BLaER1 treated with 17β-estradiol and CSF1 and Interleukin-3, amounts not matched to agents 10 nM and 100 nM (cell line): ENCODE results near the gene CR2.
A peak's percentile ranks its signal among the peaks of the same experiment; 100 is the strongest.
"Not testable (repeated sequence)": the region's sequence is repeated elsewhere in the genome, so short reads cannot be mapped to it uniquely, and the experiment has no call there.

Source experiments
- H3K27ac ChIP-seq, 11 experiments: shearing (Covaris generic); formaldehyde crosslinking; 2 replicates each; pipeline ENCODE4 v1.8.1; 2022
- H3K27me3 ChIP-seq, 11 experiments: shearing (Covaris generic); formaldehyde crosslinking; 2 replicates each; pipeline ENCODE4 v1.8.1; 2022
- H3K36me3 ChIP-seq, 11 experiments: shearing (Covaris generic); formaldehyde crosslinking; 2 replicates each; pipeline ENCODE4 v1.8.1; 2022
- H3K4me1 ChIP-seq, 10 experiments: shearing (Covaris generic); formaldehyde crosslinking; 2 replicates each; pipeline ENCODE4 v1.8.1; 2022
- H3K4me2 ChIP-seq, 11 experiments: shearing (Covaris generic); formaldehyde crosslinking; 2 replicates each; pipeline ENCODE4 v1.8.1; 2022
- H3K4me3 ChIP-seq, 10 experiments: shearing (Covaris generic); formaldehyde crosslinking; 2 replicates each; pipeline ENCODE4 v1.8.1; 2022
- H3K9ac ChIP-seq, 11 experiments: shearing (Covaris generic); formaldehyde crosslinking; 2 replicates each; pipeline ENCODE4 v1.8.1; 2022
- H3K9me3 ChIP-seq, 11 experiments: shearing (Covaris generic); formaldehyde crosslinking; replicated peaks in 1 of 11; 2 replicates each; pipeline ENCODE4 v1.8.1; 2022
- H4K20me1 ChIP-seq, 11 experiments: shearing (Covaris generic); formaldehyde crosslinking; 2 replicates each; pipeline ENCODE4 v1.8.1; 2022
- Cebpa-rat ChIP-seq, 11 experiments: shearing (Covaris generic); IDR thresholded peaks; 2 replicates each; pipeline ENCODE4 v1.8.1; 2022

CR2 gene

GRCh38 chr1:207433435-207433834 lies 20.7 kb upstream of the CR2 start:
- Histone ChIP-seq H3K9me3 (0 out of 22 replicates have a peak, but pooled peaks cover 0 to 6% (median 0%) of the 10 kb centered on the region in 11 experiments), H3K27me3 (no peaks in the 10 kb centered on the region), H3K9ac (no peak overlapping the region), H4K20me1 (no peaks in the 10 kb centered on the region), H3K4me1 (peaks cover 16 to 35% (median 29%) of the 10 kb centered on the region in 10 experiments), H3K36me3 (no peaks in the 10 kb centered on the region), H3K4me2 (no peak overlapping the region), H3K4me3 (no peak overlapping the region), H3K27ac (no peak overlapping the region)
- TF ChIP-seq Cebpa-rat (IDR thresholded peaks at IDR 0.05) = no peak

DNA sequence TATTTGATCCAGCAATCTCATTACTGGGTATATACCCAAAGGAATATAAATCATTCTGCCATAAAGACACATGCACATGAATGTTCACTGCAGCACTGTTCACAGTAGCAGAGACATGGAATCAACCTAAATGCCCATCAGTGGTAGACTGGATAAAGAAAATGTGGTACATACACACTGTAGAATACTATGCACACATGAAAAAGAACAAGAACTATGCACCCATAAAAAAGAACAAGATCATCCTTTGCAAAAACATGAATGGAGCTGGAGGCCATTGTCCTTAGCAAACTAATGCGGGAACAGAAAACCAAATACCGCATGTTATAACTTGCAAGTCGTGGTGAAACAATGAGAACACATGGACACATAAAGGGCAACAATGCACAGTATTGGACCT lies 17.4 kb upstream of the CR2 start:
- not testable (repeated sequence) for H3K4me1 ChIP-seq, H3K4me3 ChIP-seq, H3K9me3 ChIP-seq, H3K9ac ChIP-seq, H3K27me3 ChIP-seq, H3K4me2 ChIP-seq, H3K36me3 ChIP-seq, H4K20me1 ChIP-seq, H3K27ac ChIP-seq

DNA sequence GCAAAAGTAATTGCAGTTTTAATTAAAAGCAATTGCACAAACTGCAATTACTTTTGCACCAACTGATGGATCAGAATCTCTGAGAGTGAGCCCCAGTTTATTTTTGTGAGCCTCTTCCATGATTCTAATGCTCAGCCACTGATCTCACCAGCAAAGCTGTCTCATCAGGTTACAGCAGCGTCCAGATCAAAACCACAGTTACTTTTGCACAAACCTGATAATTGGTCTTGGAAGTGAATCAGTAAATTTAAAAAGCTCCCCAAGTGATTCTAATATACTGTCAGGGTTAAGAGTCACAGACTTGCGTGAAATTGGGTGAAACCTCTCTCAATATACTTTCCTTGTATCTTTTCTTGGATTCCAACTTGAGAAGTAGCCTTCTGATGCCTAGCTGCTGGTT lies 13.5 kb upstream of the CR2 start:
- TF ChIP-seq Cebpa-rat (IDR thresholded peaks at IDR 0.05) = no peak
- Histone ChIP-seq H4K20me1 (no peaks in the 10 kb centered on the region), H3K4me3 (no peak overlapping the region), H3K36me3 (no peaks in the 10 kb centered on the region), H3K27me3 (no peaks in the 10 kb centered on the region), H3K4me1 (peaks cover 0 to 12% (median 0%) of the 10 kb centered on the region in 10 experiments; a peak in 3 of 20 replicates), H3K4me2 (no peak overlapping the region), H3K9me3 (no peaks in the 10 kb centered on the region), H3K27ac (no peak overlapping the region), H3K9ac (no peak overlapping the region)

DNA sequence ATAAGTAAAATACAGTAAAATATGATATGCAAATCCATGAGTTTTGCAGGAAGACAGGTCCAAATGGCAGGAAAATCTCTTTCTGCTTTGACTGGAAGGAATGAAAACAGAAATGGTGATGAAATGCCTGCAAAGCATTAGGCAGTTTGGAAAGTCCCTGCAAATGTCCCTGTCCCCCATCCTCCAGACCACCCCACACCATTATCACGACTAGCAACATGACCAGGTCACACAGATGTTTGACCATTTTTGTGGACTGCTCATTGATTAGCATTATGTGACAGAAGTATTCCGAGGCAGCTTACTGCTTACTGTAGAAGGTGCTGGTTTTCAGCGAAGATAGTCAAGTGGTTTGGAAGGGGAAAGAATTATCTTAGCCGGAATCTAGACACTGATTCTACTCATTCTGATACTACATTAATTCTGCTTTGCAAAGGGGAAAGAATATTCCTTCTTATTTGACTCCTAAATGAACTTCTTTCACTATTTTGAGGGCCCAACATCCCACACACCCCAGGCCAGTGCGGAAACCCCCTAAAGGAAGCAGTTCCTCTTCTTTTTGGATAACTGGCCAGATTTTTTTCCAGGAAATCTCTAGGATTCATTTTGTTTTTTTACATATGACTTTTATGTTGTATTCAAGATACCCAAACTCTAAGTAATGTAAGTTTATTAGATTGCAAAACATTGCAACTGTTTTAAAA lies 9.5 kb upstream of the CR2 start:
- H3K4me1 ChIP-seq = peaks cover 0 to 12% (median 0%) of the 10 kb centered on the region in 10 experiments; a peak in 3 of 20 replicates
- H3K27me3 ChIP-seq = no peaks in the 10 kb centered on the region
- no peak for TF ChIP-seq Cebpa-rat (IDR thresholded peaks at IDR 0.05)

GRCh38 chr1:207453710-207454045 lies 450 bp upstream of the CR2 start:
- H4K20me1 ChIP-seq = no peaks in the 10 kb centered on the region
- peaks cover 8 to 13% (median 11%) of the 10 kb centered on the region in 11 experiments; a peak in 20 of 22 replicates for H3K9me3 ChIP-seq
- no peaks in the 10 kb centered on the region for H3K36me3 ChIP-seq
- H3K4me2 ChIP-seq = no peak overlapping the region
- H3K27me3 ChIP-seq = no peaks in the 10 kb centered on the region
- TF ChIP-seq Cebpa-rat (IDR thresholded peaks at IDR 0.05) = no peak
- H3K9ac ChIP-seq = no peak overlapping the region
- H3K4me1 ChIP-seq = peaks cover 0 to 12% (median 0%) of the 10 kb centered on the region in 10 experiments; a peak in 6 of 20 replicates
- no peak overlapping the region for H3K27ac ChIP-seq
- H3K4me3 ChIP-seq = no peak overlapping the region

More for the DNA sequence above, 9.5 kb upstream of the CR2 start:
- H3K9ac ChIP-seq = no peak overlapping the region
- peak overlapping the region in 2 of 11 experiments; percentile 43 to 56; a peak in 4 of 22 replicates for H3K4me2 ChIP-seq
- H3K27ac ChIP-seq = no peak overlapping the region
- no peak overlapping the region for H3K4me3 ChIP-seq
- no peaks in the 10 kb centered on the region for H4K20me1 ChIP-seq
- H3K9me3 ChIP-seq = no peaks in the 10 kb centered on the region
- no peaks in the 10 kb centered on the region for H3K36me3 ChIP-seq

DNA sequence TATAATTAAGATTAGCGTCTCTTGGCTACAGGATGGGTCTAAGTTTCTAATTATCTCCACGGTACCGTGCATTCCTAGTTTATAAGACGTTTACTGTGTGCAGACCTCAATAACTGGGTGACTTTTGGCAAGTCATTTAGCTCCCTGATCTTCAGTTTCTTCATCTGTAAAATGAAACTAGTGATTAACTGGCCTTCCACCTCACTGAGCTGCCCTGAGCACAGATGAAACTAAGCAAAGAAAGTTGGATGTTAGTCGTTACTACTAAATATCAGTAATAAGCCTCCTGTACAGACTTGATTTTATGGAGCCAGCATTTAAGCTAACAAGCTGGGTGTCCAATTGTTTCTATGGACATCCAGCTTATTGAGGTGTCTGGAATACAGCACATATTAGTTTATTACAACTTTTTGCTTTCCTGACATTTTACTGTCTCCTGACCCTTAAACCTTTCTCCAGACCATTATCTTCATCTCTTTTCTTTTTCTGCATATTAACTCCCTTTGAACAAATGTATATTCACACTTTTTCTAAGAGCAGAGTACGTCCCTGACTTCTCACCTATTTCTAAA lies 1.1 kb downstream of the CR2 start:
- TF ChIP-seq Cebpa-rat (IDR thresholded peaks at IDR 0.05) = no peak
- H4K20me1 ChIP-seq = no peaks in the 10 kb centered on the region
- no peaks in the 10 kb centered on the region for H3K36me3 ChIP-seq
- no peaks in the 10 kb centered on the region for H3K27me3 ChIP-seq
- H3K9me3 ChIP-seq = peaks cover 8 to 13% (median 11%) of the 10 kb centered on the region in 11 experiments; a peak in 20 of 22 replicates
- H3K4me2 ChIP-seq = no peak overlapping the region
- no peak overlapping the region for H3K27ac ChIP-seq
- no peak overlapping the region for H3K9ac ChIP-seq
- no peak overlapping the region for H3K4me3 ChIP-seq
- peaks cover 0 to 12% (median 0%) of the 10 kb centered on the region in 10 experiments; a peak in 6 of 20 replicates for H3K4me1 ChIP-seq

GRCh38 chr1:207458414-207458813 lies 4.3 kb downstream of the CR2 start:
- Histone ChIP-seq H4K20me1 (no peaks in the 10 kb centered on the region), H3K36me3 (no peaks in the 10 kb centered on the region), H3K27ac (no peak overlapping the region), H3K4me3 (no peak overlapping the region), H3K4me2 (peak overlapping the region in 2 of 11 experiments; percentile 48 to 57; a peak in 2 of 22 replicates), H3K9ac (no peak overlapping the region), H3K4me1 (peaks cover 0 to 12% (median 0%) of the 10 kb centered on the region in 10 experiments; a peak in 6 of 20 replicates), H3K27me3 (no peaks in the 10 kb centered on the region), H3K9me3 (peaks cover 8 to 13% (median 11%) of the 10 kb centered on the region in 11 experiments; a peak in 20 of 22 replicates)
- no peak for TF ChIP-seq Cebpa-rat (IDR thresholded peaks at IDR 0.05)

- no peak for TF ChIP-seq Cebpa-rat (IDR thresholded peaks at IDR 0.05)
- Histone ChIP-seq H3K27me3 (no peaks in the 10 kb centered on the region), H3K36me3 (no peaks in the 10 kb centered on the region), H4K20me1 (no peaks in the 10 kb centered on the region), H3K4me2 (no peak overlapping the region), H3K9ac (no peak overlapping the region), H3K4me3 (no peak overlapping the region), H3K27ac (no peak overlapping the region), H3K4me1 (peaks cover 0 to 12% (median 0%) of the 10 kb centered on the region in 10 experiments; a peak in 6 of 20 replicates), H3K9me3 (peaks cover 8 to 10% (median 8%) of the 10 kb centered on the region in 11 experiments; a peak in 20 of 22 replicates)
Measured at GRCh38 chr1:207459008-207459407, 4.9 kb downstream of the CR2 start.

GRCh38 chr1:207461649-207462048 lies 7.5 kb downstream of the CR2 start:
- Histone ChIP-seq H3K27me3 (no peaks in the 10 kb centered on the region), H3K4me1 (peaks cover 0 to 12% (median 0%) of the 10 kb centered on the region in 10 experiments; a peak in 6 of 20 replicates)
- TF ChIP-seq Cebpa-rat (IDR thresholded peaks at IDR 0.05) = no peak

More at GRCh38 chr1:207461649-207462048, 7.5 kb downstream of the CR2 start:
- H4K20me1 ChIP-seq = no peaks in the 10 kb centered on the region
- H3K27ac ChIP-seq = no peak overlapping the region
- H3K36me3 ChIP-seq = no peaks in the 10 kb centered on the region
- H3K4me2 ChIP-seq = no peak overlapping the region
- no peaks in the 10 kb centered on the region for H3K9me3 ChIP-seq
- no peak overlapping the region for H3K4me3 ChIP-seq
- H3K9ac ChIP-seq = no peak overlapping the region
